NCI-H345 treated with DMSO at 0.1 percent for 48 hours (cell line): ENCODE results near the gene PARP1.
"Not testable (repeated sequence)": the region's sequence is repeated elsewhere in the genome, so short reads cannot be mapped to it uniquely, and the experiment has no call there.

ENCODE experiments used
- DNase-seq: peaks from one replicate; lab custom pipeline; 2025; ENCODE audit not compliant: unreplicated experiment; lab: John Stamatoyannopoulos, UW

PARP1 gene

GRCh38 chr1:226407497-226408284 is at the start of gene PARP1:
TSS of gene PARP1 (minus strand) at chr1:226408093. CDS start at chr1:226407929, 164 bp downstream.
- DNase-seq, result peak; percentile 87

GRCh38 chr1:226457307-226457712 is 49.4 kb upstream of the PARP1 start:
- DNase-seq, result no peak

- no peak for DNase-seq
These were observed 48.0 kb upstream of the PARP1 start for GRCh38 chr1:226455843-226456242.

- no peak for DNase-seq
These were observed 46.5 kb upstream of the PARP1 start for GRCh38 chr1:226454349-226454748.

- DNase-seq, result no peak
These were observed 45.3 kb upstream of the PARP1 start for GRCh38 chr1:226453015-226453704.

- DNase-seq, result no peak
These were observed 42.8 kb upstream of the PARP1 start for GRCh38 chr1:226450688-226451087.

- no peak for DNase-seq
These were observed 41.9 kb upstream of the PARP1 start for GRCh38 chr1:226449823-226450222.

GRCh38 chr1:226447932-226448665 is 40.2 kb upstream of the PARP1 start:
- DNase-seq, result no peak

GRCh38 chr1:226446094-226446493 is 38.2 kb upstream of the PARP1 start:
- no peak for DNase-seq

GRCh38 chr1:226444901-226445300 is 37.0 kb upstream of the PARP1 start:
- no peak for DNase-seq

GRCh38 chr1:226443439-226443838 is 35.5 kb upstream of the PARP1 start:
- no peak for DNase-seq

- DNase-seq, result no peak
These were observed 35.1 kb upstream of the PARP1 start for GRCh38 chr1:226443033-226443432.

GRCh38 chr1:226441629-226442028 is 33.7 kb upstream of the PARP1 start:
- DNase-seq, result no peak

GRCh38 chr1:226440512-226440911 is 32.6 kb upstream of the PARP1 start:
- no peak for DNase-seq

GRCh38 chr1:226438007-226438406 is 30.1 kb upstream of the PARP1 start:
- DNase-seq, result peak; percentile 43

GRCh38 chr1:226436855-226437491 is 29.1 kb upstream of the PARP1 start:
- DNase-seq, result peak; percentile 87

GRCh38 chr1:226436472-226436854 is 28.6 kb upstream of the PARP1 start:
- no peak for DNase-seq

- no peak for DNase-seq
These were observed 25.4 kb upstream of the PARP1 start for GRCh38 chr1:226433341-226433720.

- no peak for DNase-seq
These were observed 24.9 kb upstream of the PARP1 start for GRCh38 chr1:226432586-226433340.

- DNase-seq, result not testable (repeated sequence)
These were observed 24.0 kb upstream of the PARP1 start for GRCh38 chr1:226431898-226432297.
